ENCODE results near the gene VMAC. TPM values are rescaled to one million over a fixed set of nuclear protein-coding genes. Genes with fewer than 3 reads are reported as not detected.
"Not testable (repeated sequence)": the region's sequence is repeated elsewhere in the genome, so short reads cannot be mapped to it uniquely, and the experiment has no call there.

The VMAC gene, protein sequence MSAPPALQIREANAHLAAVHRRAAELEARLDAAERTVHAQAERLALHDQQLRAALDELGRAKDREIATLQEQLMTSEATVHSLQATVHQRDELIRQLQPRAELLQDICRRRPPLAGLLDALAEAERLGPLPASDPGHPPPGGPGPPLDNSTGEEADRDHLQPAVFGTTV
- 1 to 10 TPM; 4.4 to 4.7 (median 4.5) TPM for polyA plus RNA-seq (ENCODE audit: insufficient read length in 3 of 3)

DNA sequence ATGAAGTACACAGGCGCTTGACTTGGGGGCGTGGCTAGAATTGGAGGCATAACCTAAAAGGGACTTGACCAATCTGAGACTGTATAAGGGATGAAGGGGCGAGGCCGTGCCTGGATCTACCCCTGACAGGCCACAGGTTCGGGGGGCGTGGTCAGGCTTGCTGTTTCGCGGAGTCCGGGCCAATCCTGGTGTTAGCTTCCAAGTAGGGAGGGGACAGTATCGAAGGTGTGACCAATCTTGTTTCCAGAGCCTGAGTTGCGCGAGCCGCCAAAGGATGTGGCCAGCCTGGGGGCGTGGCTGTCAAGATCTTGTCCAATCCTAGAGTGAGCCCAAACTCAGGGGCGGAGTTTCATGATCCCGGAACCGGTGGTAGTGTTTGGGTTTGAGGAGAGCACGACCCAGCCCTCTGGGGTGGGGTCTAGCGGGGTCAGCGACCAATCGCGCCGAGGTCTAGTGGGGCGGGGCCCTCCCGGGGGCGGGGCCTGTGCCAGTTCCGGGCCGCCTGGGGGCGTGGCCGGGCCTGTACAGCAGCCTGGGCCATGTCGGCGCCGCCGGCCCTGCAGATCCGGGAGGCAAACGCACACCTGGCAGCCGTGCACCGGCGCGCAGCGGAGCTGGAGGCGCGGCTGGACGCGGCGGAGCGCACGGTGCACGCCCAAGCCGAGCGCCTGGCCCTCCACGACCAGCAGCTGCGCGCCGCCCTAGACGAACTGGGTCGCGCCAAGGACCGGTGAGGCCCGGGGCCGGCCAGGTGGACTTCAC, at the start of gene VMAC:
Gene VMAC, plus strand, starts transcription at position 521 of the 762 bp plus-strand sequence. Its CDS starts 19 bp downstream, at position 540.
- DNase-seq (ENCODE audit: low read depth in 3 of 3, low spot score in 2 of 3) = peak in 2 of 3 donors; percentile 99

DNA sequence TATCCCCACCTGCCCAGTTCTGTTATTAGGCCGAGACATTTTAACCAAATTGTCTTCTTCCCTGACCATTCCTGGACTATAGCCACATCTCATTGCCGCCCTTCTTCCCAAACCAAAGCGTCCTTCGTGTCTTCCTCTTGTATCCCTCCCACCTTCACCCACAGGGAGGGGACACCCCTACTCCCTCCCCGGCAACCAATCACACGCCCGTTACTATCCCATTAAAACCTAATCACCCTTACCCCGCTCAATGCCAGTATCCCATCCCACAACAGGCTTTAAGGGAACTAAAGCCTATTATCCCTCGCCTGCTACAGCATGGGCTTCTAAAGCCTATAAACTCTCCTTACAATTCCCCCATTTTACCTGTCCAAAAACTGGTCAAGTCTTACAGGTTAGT, 49.5 kb upstream of the VMAC start:
- not testable (repeated sequence) for DNase-seq (ENCODE audit: low read depth in 3 of 3, low spot score in 2 of 3)

GRCh38 chr19:5857203-5858081, 47.2 kb upstream of the VMAC start:
- DNase-seq (ENCODE audit: low read depth in 3 of 3, low spot score in 2 of 3) = no peak

GRCh38 chr19:5863030-5863665, 41.5 kb upstream of the VMAC start:
- no peak for DNase-seq (ENCODE audit: low read depth in 3 of 3, low spot score in 2 of 3)

DNA sequence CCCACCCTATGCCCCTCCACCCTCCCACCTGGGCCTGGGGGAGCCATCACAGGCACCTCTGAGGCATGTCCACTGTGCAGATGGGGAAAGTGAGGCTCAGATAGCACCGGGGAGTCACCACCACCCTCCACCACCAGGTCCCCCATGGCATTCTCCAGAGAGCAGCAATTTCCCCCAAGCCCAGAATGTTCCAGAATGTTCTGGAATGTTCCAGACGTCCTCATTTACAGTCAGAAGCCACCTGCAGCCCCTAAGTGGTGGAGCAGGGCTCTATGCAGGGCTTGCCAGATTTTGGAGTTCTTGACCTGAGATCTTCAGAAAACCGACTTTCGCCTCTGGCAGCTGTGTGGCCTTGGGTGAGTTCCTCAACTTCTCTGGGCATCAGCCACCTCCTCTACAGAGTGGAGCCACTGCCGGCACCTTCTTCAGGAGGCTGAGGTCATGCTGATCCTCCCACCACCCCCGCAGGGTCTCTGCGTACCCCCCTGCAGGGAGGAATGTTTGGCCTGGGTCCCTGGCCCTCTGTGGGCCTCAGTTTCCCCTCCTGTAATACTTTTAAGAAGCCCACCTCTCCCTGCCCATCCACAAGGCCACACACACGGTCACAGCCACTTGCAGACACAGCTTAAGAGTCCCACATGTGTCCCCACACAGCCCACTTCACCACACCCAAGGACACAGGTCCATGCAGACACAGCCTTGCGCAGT, 40.5 kb upstream of the VMAC start:
- DNase-seq (ENCODE audit: low read depth in 3 of 3, low spot score in 2 of 3) = no peak

GRCh38 chr19:5864725-5865486, 39.8 kb upstream of the VMAC start:
- DNase-seq (ENCODE audit: low read depth in 3 of 3, low spot score in 2 of 3) = no peak

DNA sequence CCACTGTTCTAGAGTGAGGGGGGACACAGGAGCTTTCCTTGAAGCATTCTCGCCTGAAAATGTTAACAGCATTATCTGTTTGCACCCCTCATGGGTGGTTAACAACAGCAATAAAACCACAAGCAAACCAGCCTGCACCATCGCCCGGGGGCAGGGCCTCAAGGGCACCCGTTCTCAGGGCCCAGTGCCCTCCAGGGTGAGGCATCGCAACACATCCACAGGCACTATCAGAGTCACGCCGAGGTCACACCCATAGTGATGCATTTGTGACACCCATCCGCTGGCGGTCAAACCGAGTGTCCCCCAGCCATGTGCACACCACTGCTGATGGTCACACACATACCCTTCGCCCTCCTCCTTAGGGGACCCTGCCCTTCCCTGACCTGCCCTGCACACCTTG, 38.9 kb upstream of the VMAC start:
- no peak for DNase-seq (ENCODE audit: low read depth in 3 of 3, low spot score in 2 of 3)

DNA sequence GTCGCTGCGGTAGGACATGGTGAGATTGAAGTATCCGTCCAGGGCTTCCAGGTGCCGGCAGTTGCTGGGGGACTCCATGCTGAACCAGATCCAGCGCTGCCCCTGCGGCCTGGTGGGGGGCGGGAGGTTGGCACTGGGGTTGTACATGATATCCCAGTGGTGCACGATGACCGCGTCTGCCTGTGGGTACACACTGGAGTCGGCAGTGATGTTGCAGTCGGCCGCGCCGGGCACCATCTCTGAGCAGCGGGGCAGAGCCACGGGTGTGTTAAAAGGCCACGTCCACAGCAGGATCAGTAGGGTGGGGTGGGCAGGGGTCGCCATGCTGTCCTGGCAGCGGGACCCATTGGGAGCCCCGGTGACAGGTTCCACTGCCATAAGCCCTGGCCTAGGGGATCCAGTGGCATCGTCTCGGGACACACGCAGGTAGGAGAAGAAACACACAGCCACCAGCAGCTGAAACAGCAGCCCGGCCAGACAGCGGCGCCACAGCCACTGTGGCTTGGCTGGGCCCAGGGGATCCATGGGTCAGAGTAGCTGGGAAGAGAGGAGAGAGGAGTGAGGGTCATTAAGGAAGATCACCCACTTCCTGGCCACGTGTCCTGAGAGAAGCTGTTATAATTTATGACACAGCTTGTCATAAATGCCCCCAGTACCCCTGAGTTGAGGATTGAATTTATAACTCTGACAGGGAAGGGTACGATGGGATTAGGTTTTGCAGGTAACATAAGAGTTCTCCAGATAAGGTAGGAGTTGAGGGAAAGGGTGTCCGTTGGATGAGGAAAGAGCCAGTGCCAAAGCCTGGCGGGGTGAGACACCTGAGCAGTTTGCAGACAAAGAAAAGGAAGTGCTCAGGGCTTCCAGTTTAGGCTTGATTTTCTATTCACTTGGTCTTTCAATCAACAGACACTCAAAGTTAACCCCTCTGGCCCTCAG, 37.2 kb upstream of the VMAC start:
- no peak for DNase-seq (ENCODE audit: low read depth in 3 of 3, low spot score in 2 of 3)

GRCh38 chr19:5870986-5871394, 33.7 kb upstream of the VMAC start:
- DNase-seq (ENCODE audit: low read depth in 3 of 3, low spot score in 2 of 3) = no peak

- DNase-seq (ENCODE audit: low read depth in 3 of 3, low spot score in 2 of 3) = no peak
These were observed 31.0 kb upstream of the VMAC start for GRCh38 chr19:5873617-5874199.

DNA sequence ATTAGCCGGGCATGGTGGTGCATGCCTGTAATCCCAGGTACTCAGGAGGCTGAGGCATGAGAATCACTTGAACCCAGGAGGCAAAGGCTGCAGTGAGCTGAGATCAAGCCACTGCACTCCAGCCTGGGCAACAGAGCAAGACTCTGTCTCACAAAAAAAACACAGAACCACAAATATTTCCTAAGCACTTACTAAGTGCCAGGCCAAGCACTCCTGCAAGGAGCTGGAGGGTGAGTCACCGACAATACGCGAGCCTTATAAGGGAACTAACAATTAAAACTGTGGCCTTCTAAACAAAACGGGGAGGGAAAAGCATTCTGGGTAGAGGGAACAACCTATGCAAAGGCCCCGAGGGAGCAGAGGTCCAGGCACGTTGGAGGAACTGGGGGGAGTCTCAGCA, 30.2 kb upstream of the VMAC start:
- DNase-seq (ENCODE audit: low read depth in 3 of 3, low spot score in 2 of 3) = not testable (repeated sequence)

DNA sequence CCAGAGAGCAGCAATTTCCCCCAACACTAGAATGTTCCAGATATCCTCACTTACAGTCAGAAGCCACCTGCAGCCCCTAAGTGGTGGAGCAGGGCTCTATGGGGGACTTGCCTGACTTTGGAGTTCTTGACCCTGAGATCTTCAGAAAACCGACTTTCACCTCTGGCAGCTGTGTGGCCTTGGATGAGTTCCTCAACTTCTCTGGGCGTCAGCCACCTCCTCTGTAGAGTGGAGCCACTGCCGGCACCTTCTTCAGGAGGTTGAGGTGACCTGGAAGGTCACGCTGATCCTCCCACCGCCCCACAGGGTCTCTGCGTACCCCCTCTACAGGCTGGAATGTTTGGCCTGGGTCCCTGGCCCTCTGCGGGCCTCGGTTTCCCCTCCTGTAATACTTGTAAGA, 27.2 kb upstream of the VMAC start:
- no peak for DNase-seq (ENCODE audit: low read depth in 3 of 3, low spot score in 2 of 3)

DNA sequence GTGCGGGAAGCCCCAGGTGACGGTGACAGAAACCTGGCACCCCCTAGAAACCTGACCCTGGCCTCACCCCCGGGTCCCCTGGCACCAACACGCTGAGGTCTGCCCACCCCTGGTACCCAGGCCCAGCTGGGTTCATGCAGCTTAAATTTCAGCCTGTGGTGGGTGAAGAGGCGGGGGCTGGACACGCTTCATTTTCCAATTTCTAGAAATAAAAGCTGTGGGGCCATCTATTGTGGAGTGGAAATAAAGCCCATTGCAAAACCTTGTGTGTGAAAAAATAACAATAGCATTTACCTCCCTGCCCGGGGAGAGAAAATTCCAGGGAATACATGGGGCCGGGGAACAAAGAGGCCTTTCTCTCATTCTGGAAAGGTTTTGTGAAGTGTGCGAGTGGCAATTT, 26.8 kb upstream of the VMAC start:
- DNase-seq (ENCODE audit: low read depth in 3 of 3, low spot score in 2 of 3) = no peak

GRCh38 chr19:5880196-5880595, 24.5 kb upstream of the VMAC start:
- DNase-seq (ENCODE audit: low read depth in 3 of 3, low spot score in 2 of 3) = no peak

DNA sequence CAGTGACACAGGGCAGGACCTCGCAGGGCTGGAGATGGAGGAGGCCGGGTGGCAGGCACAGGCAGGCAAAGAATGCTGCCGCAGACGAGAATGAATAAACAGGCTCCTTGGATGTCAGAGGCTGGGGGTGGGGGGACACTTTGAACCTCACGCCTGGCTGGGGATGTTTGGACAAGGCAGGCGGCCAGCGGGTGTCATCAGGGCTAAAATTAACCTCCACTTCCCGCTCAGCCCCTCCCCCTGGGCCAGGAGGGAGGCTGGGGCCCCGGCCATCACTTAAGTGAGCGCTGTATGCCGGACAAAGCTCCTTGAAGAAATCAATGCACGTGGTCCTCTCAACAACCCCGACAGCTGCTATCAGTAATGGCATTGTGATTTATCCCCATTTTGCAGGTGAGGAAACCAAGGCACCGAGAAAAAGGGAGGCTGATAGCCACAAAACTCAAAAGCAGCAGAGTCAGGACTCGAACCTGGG, 24.0 kb upstream of the VMAC start:
- DNase-seq (ENCODE audit: low read depth in 3 of 3, low spot score in 2 of 3) = no peak

DNA sequence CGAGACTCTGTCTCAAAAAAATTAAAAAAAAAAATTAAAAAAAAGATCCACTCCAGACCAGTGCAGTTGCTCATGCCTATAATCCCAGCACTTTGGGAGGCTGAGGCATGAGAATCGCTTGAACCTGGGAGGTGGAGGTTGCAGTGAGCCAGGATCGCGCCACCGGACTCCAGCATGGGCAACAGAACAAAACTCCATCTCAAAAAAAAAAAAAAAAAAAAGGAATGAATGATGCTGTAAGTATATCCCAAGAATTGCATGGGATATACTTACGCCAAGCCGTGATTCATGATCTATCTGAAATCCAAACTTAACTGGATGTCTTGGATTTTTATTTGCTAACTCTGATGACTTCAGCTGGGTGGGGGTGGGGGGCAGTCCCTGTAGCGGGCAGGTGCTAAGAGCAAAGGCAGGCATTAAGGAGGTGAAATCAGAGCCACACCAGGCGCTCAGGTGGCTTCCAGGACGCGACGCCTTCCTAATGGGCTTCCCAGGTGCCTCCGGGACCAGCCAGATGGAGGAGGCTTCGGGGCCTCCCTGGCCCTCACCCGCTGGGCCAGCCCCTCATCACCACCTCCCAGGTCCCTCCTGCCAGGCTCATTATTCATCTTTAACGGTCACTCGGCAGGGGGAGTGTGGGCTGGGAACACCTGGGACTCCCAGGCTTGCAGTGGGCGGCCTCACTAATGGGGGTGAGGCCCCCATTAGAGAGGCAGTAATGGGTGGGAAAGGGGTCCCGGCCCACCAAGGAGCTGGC, 23.0 kb upstream of the VMAC start:
- DNase-seq (ENCODE audit: low read depth in 3 of 3, low spot score in 2 of 3) = no peak

DNA sequence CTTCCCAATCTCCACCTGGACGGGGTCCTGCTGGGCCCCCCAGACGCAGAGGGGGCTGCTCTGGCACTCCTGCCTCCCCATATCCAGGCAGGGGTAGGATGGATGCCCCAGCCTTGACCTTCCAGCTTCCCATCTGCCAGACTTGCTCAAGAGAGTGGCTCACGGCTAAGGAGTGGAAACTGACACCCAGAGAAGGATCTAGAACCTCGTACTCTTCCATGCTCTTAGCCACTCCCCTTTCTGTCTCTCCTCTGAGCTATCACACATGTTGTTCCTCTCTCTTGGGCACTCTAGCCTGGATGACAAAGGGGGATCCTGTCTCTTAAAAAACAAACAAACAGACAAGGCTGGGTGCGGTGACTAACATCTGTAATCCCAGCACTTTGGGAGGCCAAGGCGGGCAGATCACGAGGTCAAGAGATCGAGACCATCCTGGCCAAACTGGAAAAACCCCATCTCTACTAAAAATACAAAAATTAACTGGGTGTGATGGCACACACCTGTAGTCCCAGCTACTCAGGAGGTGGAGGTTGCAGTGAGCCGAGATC, 22.2 kb upstream of the VMAC start:
- DNase-seq (ENCODE audit: low read depth in 3 of 3, low spot score in 2 of 3) = no peak

Data from right renal cortex interstitium (tissue), 3 donors.